Esophagus squamous epithelium (tissue), 4 donors: ENCODE results near the gene PGBD1.

ENCODE experiments used
- CTCF ChIP-seq, 6 experiments: fragments of 450-650 bp in 4 of 6; fragments of 200-600 bp in 2 of 6; sonication (generic) in 2 of 6; IDR thresholded peaks; one replicate each; pipeline ENCODE4 v1.5.1; 2016 to 2019; ENCODE audit warnings: antibody characterized with exemption in 6 of 6, mild to moderate bottlenecking in 4 of 6, moderate library complexity in 4 of 6
- POLR2A ChIP-seq, 4 donors: fragments of 450-650 bp; IDR thresholded peaks; one replicate each; pipeline ENCODE4 v1.6.1; 2017; ENCODE audit warnings: antibody characterized with exemption in 4 of 4, mild to moderate bottlenecking in 4 of 4, moderate library complexity in 3 of 4

GRCh38 chr6:28351493-28351925 is 70.1 kb downstream of the PGBD1 start:
- TF ChIP-seq CTCF (IDR thresholded peaks at IDR 0.05) (no peak), POLR2A (IDR thresholded peaks at IDR 0.05) (no peak)
